Measurements from ENCODE around the gene POLR2E.

The POLR2E gene

GRCh38 chr19:1079566-1080111 is 15.5 kb downstream of the POLR2E start:
- peak in 4 of 5 experiments; percentile 41 to 94 (median 54) for DNase-seq

DNA sequence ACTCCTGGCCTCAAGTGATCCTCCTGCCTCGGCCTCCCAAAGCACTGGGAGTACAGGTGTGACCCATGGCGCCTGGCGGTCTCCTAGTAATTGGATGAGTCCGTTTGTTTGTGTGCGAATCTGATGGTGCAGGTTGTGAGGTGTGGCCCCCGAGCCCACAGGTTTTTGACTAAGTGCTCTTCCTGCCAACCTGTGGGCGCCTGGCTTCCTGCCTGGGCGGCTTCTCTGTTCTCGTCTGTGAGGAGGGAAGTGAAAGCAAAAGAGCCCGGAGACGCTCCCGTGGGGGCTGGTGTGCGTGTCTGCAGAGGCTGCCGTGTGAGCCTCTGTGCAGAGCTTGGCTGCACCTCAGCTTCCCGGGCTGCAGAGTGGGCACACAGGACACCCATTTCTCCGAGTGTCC is 18.2 kb downstream of the POLR2E start:
- DNase-seq = peak; percentile 76 to 99 (median 92)

DNA sequence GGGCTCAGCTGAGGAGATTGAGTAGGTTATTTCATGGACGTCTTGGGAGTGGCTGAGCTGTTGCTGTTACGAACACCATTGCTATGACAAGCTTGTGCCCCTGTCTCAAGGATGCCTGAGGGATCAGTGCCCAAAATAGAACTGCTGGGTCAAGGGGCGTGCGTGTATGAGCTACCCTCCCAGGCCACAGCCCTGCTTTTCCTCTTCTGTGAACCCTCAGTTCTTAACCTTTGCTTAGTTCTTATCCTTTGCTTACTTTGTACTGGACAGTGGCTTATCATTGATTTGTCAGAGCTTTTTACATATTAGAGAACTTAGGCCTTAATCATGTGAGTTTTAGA is 19.2 kb downstream of the POLR2E start:
- DNase-seq = peak in 1 of 5 experiments; percentile 2

GRCh38 chr19:1074544-1075283 is 20.5 kb downstream of the POLR2E start:
- peak; percentile 60 to 95 (median 94) for DNase-seq

DNA sequence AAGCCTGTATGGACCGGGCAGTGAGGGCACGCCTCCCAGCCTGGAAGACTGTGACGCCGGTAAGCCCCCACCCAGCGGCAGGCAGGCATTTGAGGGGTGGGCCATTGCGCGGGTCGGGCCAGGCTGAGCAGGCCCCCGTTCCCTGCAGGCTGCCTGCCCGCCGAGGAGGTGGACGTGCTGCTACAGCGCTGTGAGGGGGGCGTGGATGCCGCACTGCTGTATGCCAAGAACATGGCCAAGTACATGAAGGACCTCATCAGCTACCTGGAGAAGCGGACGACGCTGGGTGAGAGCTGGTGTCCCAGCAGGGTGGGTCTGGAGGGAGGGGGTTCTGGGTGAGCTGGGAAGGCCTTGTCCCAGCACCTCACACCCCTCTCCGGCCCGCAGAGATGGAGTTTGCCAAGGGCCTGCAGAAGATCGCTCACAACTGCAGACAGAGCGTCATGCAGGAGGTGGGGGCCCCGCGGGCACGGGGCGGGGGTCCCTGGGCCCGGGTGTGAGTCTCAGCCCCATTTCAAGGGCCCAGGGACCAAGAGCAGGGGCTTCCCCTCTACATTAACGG is 21.1 kb downstream of the POLR2E start:
- DNase-seq = no peak

GRCh38 chr19:1073063-1073955 is 21.9 kb downstream of the POLR2E start:
- no peak for DNase-seq

GRCh38 chr19:1072371-1073015 is 22.7 kb downstream of the POLR2E start:
- no peak for DNase-seq

GRCh38 chr19:1070931-1071791 is 24.0 kb downstream of the POLR2E start:
- DNase-seq = no peak

GRCh38 chr19:1070576-1070930 is 24.6 kb downstream of the POLR2E start:
- DNase-seq = no peak

DNA sequence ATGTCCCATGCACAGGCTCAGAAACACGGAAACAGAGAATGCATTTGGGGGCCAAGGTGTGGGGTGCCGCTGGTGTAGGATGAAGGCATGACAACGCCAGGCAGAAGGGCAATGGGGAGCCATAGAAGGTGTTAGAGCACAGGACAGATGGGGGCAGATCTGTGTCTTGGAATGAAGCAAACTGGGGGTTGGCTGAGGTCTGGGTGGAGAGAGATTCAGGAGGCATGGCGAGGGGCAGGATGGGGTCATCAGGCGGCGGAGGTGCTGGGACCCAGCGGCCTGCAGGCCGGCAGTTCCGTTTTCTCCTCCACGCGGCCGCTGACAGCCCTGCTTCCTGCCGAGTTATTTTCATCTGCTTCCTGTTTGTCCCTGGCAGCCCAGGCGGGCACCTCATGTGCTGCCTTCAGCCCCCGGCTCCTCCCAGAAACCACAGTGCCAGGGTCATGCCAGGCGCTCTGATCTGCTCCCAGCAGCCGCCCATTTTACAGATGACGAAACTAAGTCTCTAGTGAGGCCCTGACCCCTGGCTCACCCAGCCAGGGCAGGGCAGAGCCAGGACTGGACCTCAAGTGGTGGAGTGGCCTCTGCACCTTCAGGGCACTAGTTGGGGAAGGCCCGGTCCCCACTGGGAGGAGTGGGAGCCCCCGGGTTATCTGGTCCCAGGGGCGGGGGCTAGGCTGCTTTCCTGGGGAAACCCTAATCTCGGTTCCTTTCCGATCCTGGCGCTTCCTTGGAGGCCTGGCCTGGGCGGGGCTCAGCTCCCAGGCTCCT is 26.0 kb downstream of the POLR2E start:
- peak in 3 of 5 experiments; percentile 72 to 94 (median 77) for DNase-seq

GRCh38 chr19:1068009-1069001 is 26.9 kb downstream of the POLR2E start:
- DNase-seq = peak in 3 of 5 experiments; percentile 56 to 88 (median 58)

DNA sequence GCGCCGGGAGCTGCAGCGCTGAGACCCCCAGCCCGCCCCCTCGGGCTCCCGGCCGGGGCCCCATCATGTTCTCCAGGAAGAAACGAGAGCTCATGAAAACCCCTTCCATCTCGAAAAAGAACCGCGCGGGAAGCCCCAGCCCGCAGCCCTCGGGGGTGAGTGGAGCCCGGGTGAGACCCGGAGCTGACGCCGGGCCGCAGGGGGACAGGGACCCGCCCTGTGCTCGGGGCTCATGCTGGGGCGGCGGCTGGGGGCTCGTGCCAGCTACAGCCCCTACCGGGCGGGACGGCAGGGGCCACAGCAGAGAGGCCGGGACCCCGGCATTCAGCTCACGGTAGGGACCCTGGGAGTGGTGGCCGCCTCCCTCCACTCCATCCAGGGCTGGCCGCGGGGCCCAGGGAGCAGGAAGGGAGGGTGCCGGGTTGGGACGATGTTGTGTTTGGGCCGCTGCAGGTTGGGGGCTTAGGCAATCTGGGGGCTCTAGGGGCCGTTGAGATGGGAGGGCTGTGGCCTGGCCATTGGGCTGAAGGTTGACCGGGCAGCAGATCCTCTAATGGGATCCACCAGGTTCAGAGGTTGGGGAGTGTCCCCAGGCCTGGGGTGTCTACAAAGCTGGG is 27.7 kb downstream of the POLR2E start:
- DNase-seq = peak in 4 of 5 experiments; percentile 51 to 86 (median 63)

- peak; percentile 66 to 93 (median 78) for DNase-seq
Measured at GRCh38 chr19:1066748-1067340, 28.3 kb downstream of the POLR2E start, which contains the start of gene ARHGAP45. ARHGAP45 (plus strand) TSS chr19:1067167; CDS start chr19:1067406, 239 bp downstream.

DNA sequence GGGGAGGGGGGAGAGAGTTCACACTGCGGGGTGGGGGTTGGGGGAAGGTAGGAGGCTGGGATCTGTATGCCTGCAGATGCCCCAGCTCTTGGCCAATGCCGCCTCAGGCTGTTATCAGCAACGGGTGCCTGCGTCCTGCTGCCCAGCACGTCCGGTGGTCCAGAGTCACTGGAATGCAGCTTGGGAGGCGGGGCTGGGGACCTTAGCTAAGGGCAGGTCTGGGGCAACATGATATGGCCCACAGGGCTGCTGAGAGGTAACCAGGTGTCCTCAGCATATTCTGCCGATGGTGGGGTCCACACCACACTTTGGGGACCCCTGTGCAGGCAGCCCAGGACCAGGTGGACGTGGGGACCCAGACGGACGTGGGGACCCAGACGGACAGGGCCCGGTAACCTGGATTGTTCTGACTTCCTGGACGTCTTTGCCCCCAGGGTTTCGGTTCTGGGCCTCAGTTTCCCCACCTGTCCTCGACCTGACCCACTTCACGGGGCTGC is 28.9 kb downstream of the POLR2E start:
- no peak for DNase-seq

DNA sequence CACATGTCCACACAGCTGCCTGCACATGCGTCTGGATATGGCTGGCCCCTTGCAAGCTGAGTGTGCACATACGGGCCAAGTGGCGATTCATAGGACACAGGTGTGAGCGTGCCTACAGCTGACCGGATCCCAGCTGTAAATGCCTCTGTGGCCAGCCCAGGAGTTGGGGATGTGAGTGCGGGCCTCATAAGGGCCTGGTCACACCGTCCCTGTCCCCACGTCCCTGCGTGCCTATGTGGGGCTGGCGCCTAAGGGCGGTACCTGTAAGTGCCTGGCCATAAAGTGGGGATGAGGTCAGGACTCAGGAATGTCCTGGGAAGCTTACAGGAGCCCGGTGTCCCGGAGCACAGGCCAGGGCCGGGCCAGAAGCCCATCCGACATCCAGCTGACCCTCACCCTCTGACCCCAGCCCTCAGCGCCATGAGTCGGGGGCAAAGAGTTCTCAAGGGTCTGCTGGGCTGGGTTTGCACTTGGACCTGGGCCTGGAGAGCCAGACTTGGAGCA is 29.5 kb downstream of the POLR2E start:
- no peak for DNase-seq

- DNase-seq = peak in 3 of 5 experiments; percentile 60 to 85 (median 68)
Measured at GRCh38 chr19:1064661-1065605, 30.2 kb downstream of the POLR2E start.
